HG03135 (cell line): ENCODE data around the gene CREG1.
A peak's percentile ranks its signal among the peaks of the same experiment; 100 is the strongest.

Source experiments
- ATAC-seq: cut with Tn5 transposase; IDR thresholded peaks from one replicate; pipeline ENCODE4 v1.9.1; 2021; ENCODE audit warnings: mild to moderate bottlenecking, moderate library complexity; ENCODE audit not compliant: unreplicated experiment

The CREG1 gene

DNA sequence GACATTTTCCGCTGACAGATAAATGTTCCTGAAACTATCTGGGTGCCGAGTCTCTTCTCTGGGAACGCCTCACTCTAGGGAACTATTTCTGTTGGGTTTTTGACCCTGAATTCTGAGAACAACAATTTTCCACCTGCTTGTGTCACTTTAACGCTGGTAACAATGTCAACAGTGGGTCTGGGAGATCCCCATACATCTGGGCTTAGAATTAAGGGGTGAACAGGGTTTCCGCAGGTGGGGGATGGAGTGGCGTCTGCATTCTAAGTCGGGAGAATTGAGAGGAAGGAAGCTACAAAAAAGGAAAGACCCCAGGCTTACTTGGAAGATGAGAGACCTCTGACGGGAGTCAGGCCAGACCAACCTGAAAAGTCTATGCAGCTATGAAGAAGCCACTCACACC is 44.0 kb downstream of the CREG1 start:
- ATAC-seq: no peak

GRCh38 chr1:167507719-167508118 is 45.8 kb downstream of the CREG1 start:
- no peak for ATAC-seq

- no peak for ATAC-seq
Observed at GRCh38 chr1:167504467-167504827, 49.1 kb downstream of the CREG1 start.

DNA sequence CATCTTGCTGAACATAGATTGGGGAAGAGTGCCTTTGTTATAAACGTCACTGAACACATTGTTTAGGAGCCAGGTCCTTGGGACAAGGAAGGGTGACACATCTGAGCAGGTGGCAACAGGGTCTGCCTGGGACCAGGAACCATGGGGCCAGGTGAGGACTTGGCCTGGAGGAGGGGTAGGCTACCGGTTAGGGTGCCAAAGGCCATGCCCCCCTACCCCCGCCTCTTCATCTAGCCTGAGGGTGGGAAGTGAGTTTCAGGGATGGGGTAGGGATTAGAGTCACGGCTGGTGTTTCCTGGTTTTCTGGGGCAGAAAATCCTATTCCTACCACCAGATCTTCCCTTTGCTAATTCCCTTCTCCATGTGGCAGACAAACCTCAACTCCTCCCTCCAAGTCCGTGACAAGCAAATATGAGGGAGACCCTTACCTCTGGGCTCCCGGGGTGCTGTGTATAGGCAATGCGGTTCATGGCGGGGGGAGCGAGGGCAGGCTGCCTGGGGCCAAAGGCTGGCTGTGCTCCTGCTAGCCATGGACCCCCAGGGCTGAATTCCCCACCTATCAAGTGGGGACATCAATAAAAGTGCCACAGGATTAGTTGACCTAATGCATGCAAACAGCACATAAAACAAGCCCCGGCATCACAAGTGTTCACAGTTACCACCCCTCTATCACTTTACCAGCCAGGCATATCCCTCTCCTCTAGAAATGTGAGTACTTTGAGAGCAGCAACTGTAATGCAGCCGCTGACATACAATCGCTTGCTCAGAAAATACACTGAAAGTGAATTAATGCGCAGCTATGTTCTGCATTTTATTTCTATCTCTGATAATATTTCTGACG is 49.7 kb downstream of the CREG1 start:
- ATAC-seq: no peak

GRCh38 chr1:167502719-167503462 is 50.7 kb downstream of the CREG1 start:
- ATAC-seq: no peak

- no peak for ATAC-seq
Observed at GRCh38 chr1:167502192-167502551, 51.4 kb downstream of the CREG1 start.

GRCh38 chr1:167501515-167502191 is 51.9 kb downstream of the CREG1 start:
- no peak for ATAC-seq

- no peak for ATAC-seq
Observed at GRCh38 chr1:167500283-167500860, 53.2 kb downstream of the CREG1 start.

DNA sequence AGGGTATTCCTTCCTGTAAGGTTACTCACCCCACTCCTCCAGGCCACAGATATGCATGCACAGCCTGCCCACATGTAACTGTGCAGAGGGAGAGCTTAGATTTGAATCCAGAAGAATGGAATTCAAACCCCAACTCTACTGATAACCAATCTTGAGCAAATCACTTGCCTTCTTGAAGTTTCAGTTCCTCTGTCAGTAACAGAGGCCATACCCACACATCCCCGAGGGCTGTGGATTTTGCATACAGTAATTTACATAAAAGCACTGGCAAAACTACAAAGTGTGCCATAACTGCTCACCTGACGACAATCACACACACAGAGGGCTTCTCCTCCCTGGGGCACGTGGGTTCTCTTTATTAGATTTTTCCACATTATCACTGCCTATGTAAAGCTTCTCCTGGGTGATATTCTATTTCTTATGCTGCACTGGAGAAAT is 53.9 kb downstream of the CREG1 start:
- ATAC-seq: peak; percentile 97

DNA sequence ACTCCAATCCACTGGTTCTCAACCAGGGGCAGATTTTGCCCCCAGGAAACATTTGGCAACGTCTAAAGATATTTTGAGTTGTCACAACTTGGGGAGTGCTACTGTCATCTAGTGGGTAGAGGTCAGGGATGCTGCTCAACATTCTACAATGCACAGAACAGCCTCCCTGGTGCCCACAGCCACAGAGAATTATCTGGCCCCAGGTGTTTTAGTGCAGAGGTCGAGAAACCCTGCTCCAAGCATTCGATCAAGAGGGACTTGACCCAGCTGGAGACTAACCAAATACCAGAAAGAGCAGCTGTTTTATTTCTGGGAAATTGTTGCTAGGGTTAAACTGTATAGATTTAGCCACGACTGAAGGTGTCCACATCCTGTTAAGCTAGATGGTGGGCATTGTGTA is 54.5 kb downstream of the CREG1 start:
- ATAC-seq: peak; percentile 10

DNA sequence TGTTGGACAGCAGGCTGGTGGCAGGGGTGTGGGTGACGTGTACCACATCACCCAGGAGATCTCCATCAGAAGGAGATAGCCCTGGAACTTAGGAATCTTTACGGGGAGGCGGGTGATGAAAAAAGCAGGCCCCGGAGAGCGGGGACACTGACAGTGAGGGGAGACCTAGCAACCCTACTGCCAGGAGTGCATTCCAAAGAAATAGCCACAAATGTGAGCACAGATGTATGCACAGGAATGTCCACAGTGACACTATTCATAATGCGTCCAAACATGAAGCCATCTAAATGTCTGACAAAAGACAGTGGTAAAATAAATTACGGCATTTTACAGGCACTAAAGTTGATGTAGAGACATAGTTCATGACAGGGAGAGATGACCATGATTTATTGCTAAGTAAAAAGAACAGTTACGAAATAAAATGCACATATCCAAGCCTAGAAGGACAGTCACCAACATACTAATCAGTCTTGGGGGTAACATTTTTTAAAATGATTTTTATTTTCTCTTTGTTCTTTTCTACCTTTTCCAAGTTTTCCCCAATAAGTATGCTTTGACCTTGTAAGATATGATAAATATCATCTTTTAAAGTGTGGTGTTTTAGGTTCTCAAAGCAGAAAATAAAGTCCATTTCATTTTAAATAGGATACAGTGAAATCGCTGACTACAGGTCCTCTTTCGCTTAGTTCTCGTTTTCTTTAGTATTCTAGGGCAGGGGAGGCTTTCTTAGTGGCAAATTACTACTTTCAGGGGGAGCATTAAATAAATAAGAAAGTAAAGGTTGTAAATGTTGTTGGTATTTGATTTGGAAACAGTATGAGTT is 56.6 kb downstream of the CREG1 start:
- no peak for ATAC-seq

DNA sequence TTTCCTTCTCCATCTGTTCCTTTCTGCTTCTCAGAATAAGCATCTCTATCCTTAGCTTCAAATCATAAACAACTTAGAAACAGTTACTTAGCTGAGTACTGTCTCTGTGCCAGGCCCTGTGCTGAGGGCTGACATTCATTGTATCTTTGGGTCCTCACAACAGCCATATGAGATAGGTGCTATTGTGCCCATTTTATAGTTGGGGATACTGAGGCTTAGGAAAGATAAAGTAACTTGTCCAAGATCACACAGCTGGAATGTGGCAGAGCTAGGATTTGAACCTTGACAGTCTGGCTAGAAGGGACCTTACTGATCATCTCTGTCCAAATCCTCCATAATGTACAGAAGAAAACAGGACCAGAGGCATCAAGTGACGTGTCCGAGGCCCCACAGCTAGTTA is 60.2 kb downstream of the CREG1 start:
- ATAC-seq: no peak

- no peak for ATAC-seq
Observed at GRCh38 chr1:167492481-167492910, 61.1 kb downstream of the CREG1 start.

DNA sequence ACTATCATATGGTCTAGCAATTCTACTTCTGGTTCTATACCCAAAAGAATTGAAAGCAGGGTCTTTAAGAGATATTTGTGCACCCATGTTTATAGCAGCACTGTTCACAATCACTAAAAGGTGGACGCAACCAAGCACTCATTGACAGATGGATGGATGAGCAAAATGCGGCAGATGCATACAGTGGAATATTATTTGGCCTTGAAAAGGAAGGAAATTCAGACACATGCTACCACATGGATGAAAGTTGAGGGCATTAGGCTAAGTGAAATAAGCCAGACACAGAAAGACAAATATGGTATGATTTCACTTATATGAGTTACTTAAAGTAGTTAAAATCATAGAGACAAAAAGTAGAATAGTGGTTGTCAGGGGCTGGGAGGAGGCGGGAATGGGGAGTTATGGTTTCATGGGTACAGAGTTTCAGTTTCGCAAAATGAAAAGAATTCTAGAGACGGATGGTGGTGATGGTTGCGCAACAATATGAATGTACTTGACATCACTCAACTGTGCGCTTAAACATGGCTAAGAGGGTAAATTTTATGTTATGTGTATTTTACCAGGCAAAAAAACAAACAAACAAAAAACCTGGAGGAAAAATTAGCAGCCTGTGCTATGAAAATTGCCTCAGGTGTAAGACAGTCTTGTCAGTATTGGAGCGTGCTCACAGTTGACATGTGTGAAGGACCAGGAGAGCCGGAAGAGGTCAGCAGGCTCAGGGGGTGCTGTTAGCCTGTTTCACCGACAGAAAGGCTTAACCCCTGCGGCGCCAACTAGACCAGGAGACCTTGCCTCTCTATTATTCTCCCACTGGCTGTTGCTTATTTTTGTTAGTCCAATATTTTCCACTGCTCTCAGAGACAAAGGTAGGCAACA is 61.7 kb downstream of the CREG1 start:
- ATAC-seq: no peak
